Stimulated activated naive B cell treated with anti-CD40 and anti-IgM and Interleukin-4, amounts not matched to agents 10 μg/mL and 1 μg/mL and 100 μg/mL, for 72 hours (primary cell): ENCODE measurements around the gene FYB2.

ENCODE experiments used
- ATAC-seq, 2 donors: fragments of 150-1000 bp; cut with Tn5 transposase; replicated peaks; 2 replicates each; pipeline ENCODE4 v1.10.0; 2021; ENCODE audit warnings: moderate library complexity in 1 of 2
- DNase-seq: peaks from one replicate; pipeline ENCODE4 v3.0.0; 2021
- H3K27ac Mint-ChIP-seq: one replicate; pipeline ENCODE4 v1.8.0; 2022; ENCODE audit warnings: mild to moderate bottlenecking, mixed read lengths
- H3K27me3 Mint-ChIP-seq, 2 donors: one replicate each; pipeline ENCODE4 v1.8.0; 2022; ENCODE audit warnings: mixed read lengths in 2 of 2
- H3K36me3 Mint-ChIP-seq, 2 donors: one replicate each; pipeline ENCODE4 v1.8.0; 2022; ENCODE audit warnings: mixed read lengths in 2 of 2, mild to moderate bottlenecking in 1 of 2
- H3K4me1 Mint-ChIP-seq, 2 donors: one replicate each; pipeline ENCODE4 v1.8.0; 2022; ENCODE audit warnings: mixed read lengths in 2 of 2, mild to moderate bottlenecking in 1 of 2
- H3K4me3 Mint-ChIP-seq, 2 donors: one replicate each; pipeline ENCODE4 v1.8.0; 2022; ENCODE audit warnings: mild to moderate bottlenecking in 2 of 2, mixed read lengths in 2 of 2, moderate library complexity in 1 of 2
- H3K9me3 Mint-ChIP-seq, 2 donors: one replicate each; pipeline ENCODE4 v1.8.0; 2022; ENCODE audit warnings: mixed read lengths in 2 of 2, mild to moderate bottlenecking in 1 of 2

FYB2 gene

GRCh38 chr1:56845343-56845742 is 26.1 kb upstream of the FYB2 start:
- no peak overlapping the region for H3K4me3 Mint-ChIP-seq
- ATAC-seq = no peak

GRCh38 chr1:56844545-56845136 is 25.4 kb upstream of the FYB2 start:
- ATAC-seq (no peak), DNase-seq (no peak)
- H3K4me1 Mint-ChIP-seq = no peaks in the 10 kb centered on the region
- no peaks in the 10 kb centered on the region for H3K36me3 Mint-ChIP-seq
- no peaks in the 10 kb centered on the region for H3K9me3 Mint-ChIP-seq
- no peak overlapping the region for H3K27ac Mint-ChIP-seq
- H3K4me3 Mint-ChIP-seq = no peak overlapping the region
- H3K27me3 Mint-ChIP-seq = peaks cover 31 to 34% of the 10 kb centered on the region in 2 donors

More at GRCh38 chr1:56845343-56845742, 26.1 kb upstream of the FYB2 start:
- Mint-ChIP-seq H3K4me1 (no peaks in the 10 kb centered on the region), H3K9me3 (no peaks in the 10 kb centered on the region), H3K36me3 (no peaks in the 10 kb centered on the region), H3K27ac (no peak overlapping the region), H3K27me3 (peaks cover 26 to 34% of the 10 kb centered on the region in 2 donors)
- no peak for DNase-seq

GRCh38 chr1:56843544-56843943 is 24.3 kb upstream of the FYB2 start:
- DNase-seq (no peak), ATAC-seq (no peak)
- peaks cover 0 to 3% of the 10 kb centered on the region in 2 donors for H3K36me3 Mint-ChIP-seq
- H3K4me3 Mint-ChIP-seq = no peak overlapping the region
- H3K9me3 Mint-ChIP-seq = no peaks in the 10 kb centered on the region
- no peaks in the 10 kb centered on the region for H3K4me1 Mint-ChIP-seq
- H3K27ac Mint-ChIP-seq = no peak overlapping the region
- H3K27me3 Mint-ChIP-seq = peaks cover 34 to 35% of the 10 kb centered on the region in 2 donors

- Mint-ChIP-seq H3K36me3 (peaks cover 0 to 3% of the 10 kb centered on the region in 2 donors), H3K9me3 (no peaks in the 10 kb centered on the region), H3K27me3 (peaks cover 7 to 22% of the 10 kb centered on the region in 2 donors), H3K27ac (no peak overlapping the region), H3K4me3 (no peak overlapping the region), H3K4me1 (no peaks in the 10 kb centered on the region)
- ATAC-seq = no peak
- no peak for DNase-seq
These were observed 19.6 kb upstream of the FYB2 start for GRCh38 chr1:56838759-56839158.

- DNase-seq (no peak), ATAC-seq (no peak)
- Mint-ChIP-seq H3K4me1 (no peaks in the 10 kb centered on the region), H3K27ac (no peak overlapping the region), H3K4me3 (no peak overlapping the region), H3K27me3 (peaks cover 6 to 21% of the 10 kb centered on the region in 2 donors), H3K36me3 (peaks cover 0 to 3% of the 10 kb centered on the region in 2 donors), H3K9me3 (no peaks in the 10 kb centered on the region)
These were observed 18.2 kb upstream of the FYB2 start for GRCh38 chr1:56837244-56837939.

- H3K4me1 Mint-ChIP-seq = peaks cover 0 to 5% of the 10 kb centered on the region in 2 donors
- H3K27me3 Mint-ChIP-seq = peaks cover 0 to 19% of the 10 kb centered on the region in 2 donors
- no peaks in the 10 kb centered on the region for H3K9me3 Mint-ChIP-seq
- DNase-seq = no peak
- H3K36me3 Mint-ChIP-seq = peaks cover 0 to 3% of the 10 kb centered on the region in 2 donors
- H3K4me3 Mint-ChIP-seq = no peak overlapping the region
- ATAC-seq = no peak
- H3K27ac Mint-ChIP-seq = no peak overlapping the region
These were observed 17.2 kb upstream of the FYB2 start for GRCh38 chr1:56836359-56836758.

- H3K9me3 Mint-ChIP-seq = no peaks in the 10 kb centered on the region
- no peak for ATAC-seq
- H3K4me3 Mint-ChIP-seq = no peak overlapping the region
- H3K27me3 Mint-ChIP-seq = peaks cover 0 to 23% of the 10 kb centered on the region in 2 donors
- H3K36me3 Mint-ChIP-seq = peaks cover 0 to 3% of the 10 kb centered on the region in 2 donors
- H3K27ac Mint-ChIP-seq = no peak overlapping the region
- DNase-seq = no peak
- peaks cover 0 to 5% of the 10 kb centered on the region in 2 donors for H3K4me1 Mint-ChIP-seq
These were observed 16.5 kb upstream of the FYB2 start for GRCh38 chr1:56835657-56836056.

- Mint-ChIP-seq H3K9me3 (no peaks in the 10 kb centered on the region), H3K4me3 (no peak overlapping the region), H3K36me3 (peaks cover 0 to 3% of the 10 kb centered on the region in 2 donors), H3K27ac (no peak overlapping the region), H3K4me1 (peaks cover 0 to 5% of the 10 kb centered on the region in 2 donors), H3K27me3 (peaks cover 2 to 18% of the 10 kb centered on the region in 2 donors)
- ATAC-seq (no peak), DNase-seq (no peak)
These were observed 15.1 kb upstream of the FYB2 start for GRCh38 chr1:56834137-56834900.

- ATAC-seq (no peak), DNase-seq (no peak)
- H3K9me3 Mint-ChIP-seq = no peaks in the 10 kb centered on the region
- H3K4me3 Mint-ChIP-seq = no peak overlapping the region
- no peak overlapping the region for H3K27ac Mint-ChIP-seq
- no peaks in the 10 kb centered on the region for H3K36me3 Mint-ChIP-seq
- peaks cover 13 to 17% of the 10 kb centered on the region in 2 donors for H3K27me3 Mint-ChIP-seq
- peaks cover 0 to 5% of the 10 kb centered on the region in 2 donors for H3K4me1 Mint-ChIP-seq
These were observed 13.9 kb upstream of the FYB2 start for GRCh38 chr1:56833088-56833487.

GRCh38 chr1:56831871-56832693 is 12.9 kb upstream of the FYB2 start:
- Mint-ChIP-seq H3K27me3 (peaks cover 13% of the 10 kb centered on the region in 2 donors), H3K27ac (no peak overlapping the region), H3K4me3 (no peak overlapping the region), H3K9me3 (no peaks in the 10 kb centered on the region), H3K4me1 (peaks cover 0 to 5% of the 10 kb centered on the region in 2 donors), H3K36me3 (no peaks in the 10 kb centered on the region)
- ATAC-seq = peak; percentile 68 to 72
- DNase-seq = peak; percentile 35

- DNase-seq (no peak), ATAC-seq (no peak)
- peaks cover 0 to 5% of the 10 kb centered on the region in 2 donors for H3K4me1 Mint-ChIP-seq
- H3K9me3 Mint-ChIP-seq = no peaks in the 10 kb centered on the region
- peaks cover 23 to 24% of the 10 kb centered on the region in 2 donors for H3K27me3 Mint-ChIP-seq
- H3K4me3 Mint-ChIP-seq = no peak overlapping the region
- no peak overlapping the region for H3K27ac Mint-ChIP-seq
- H3K36me3 Mint-ChIP-seq = no peaks in the 10 kb centered on the region
These were observed 10.8 kb upstream of the FYB2 start for GRCh38 chr1:56830052-56830451.

- no peak overlapping the region for H3K27ac Mint-ChIP-seq
- no peaks in the 10 kb centered on the region for H3K9me3 Mint-ChIP-seq
- peaks cover 0 to 5% of the 10 kb centered on the region in 2 donors for H3K4me1 Mint-ChIP-seq
- no peaks in the 10 kb centered on the region for H3K36me3 Mint-ChIP-seq
- DNase-seq (no peak), ATAC-seq (no peak)
- no peak overlapping the region for H3K4me3 Mint-ChIP-seq
- H3K27me3 Mint-ChIP-seq = peaks cover 31 to 34% of the 10 kb centered on the region in 2 donors
These were observed 8.5 kb upstream of the FYB2 start for GRCh38 chr1:56827711-56828110.

GRCh38 chr1:56825436-56825835 is 6.2 kb upstream of the FYB2 start:
- no peak for ATAC-seq
- H3K4me3 Mint-ChIP-seq = no peak overlapping the region
- no peaks in the 10 kb centered on the region for H3K36me3 Mint-ChIP-seq
- no peak for DNase-seq
- no peak overlapping the region for H3K27ac Mint-ChIP-seq
- peaks cover 0 to 1% of the 10 kb centered on the region in 2 donors for H3K4me1 Mint-ChIP-seq
- H3K27me3 Mint-ChIP-seq = peaks cover 24 to 34% of the 10 kb centered on the region in 2 donors
- H3K9me3 Mint-ChIP-seq = no peaks in the 10 kb centered on the region

GRCh38 chr1:56824938-56825337 is 5.7 kb upstream of the FYB2 start:
- Mint-ChIP-seq H3K27me3 (peaks cover 24 to 34% of the 10 kb centered on the region in 2 donors), H3K36me3 (no peaks in the 10 kb centered on the region)

More at GRCh38 chr1:56824938-56825337, 5.7 kb upstream of the FYB2 start:
- H3K9me3 Mint-ChIP-seq = no peaks in the 10 kb centered on the region
- peaks cover 0 to 1% of the 10 kb centered on the region in 2 donors for H3K4me1 Mint-ChIP-seq
- ATAC-seq = no peak
- no peak for DNase-seq
- H3K4me3 Mint-ChIP-seq = no peak overlapping the region
- H3K27ac Mint-ChIP-seq = no peak overlapping the region
